IMR-90 (cell line): ENCODE data around the gene CD84. TPM values are rescaled to one million over a fixed set of nuclear protein-coding genes. Genes with fewer than 3 reads are reported as not detected.

Experiments used
- ATAC-seq: fragments of 200-7000 bp; cut with Tn5 transposase; 2 replicates; pipeline ENCODE4 v1.9.1; 2020; ENCODE audit warnings: low read depth, mild to moderate bottlenecking, moderate library complexity
- BruUV-seq: library from RNA; stranded (reverse); fragments of 400-500 nt; replicated peaks from 2 replicates; lab custom pipeline; 2021; lab: Mats Ljungman, UMichigan
- CTCF ChIA-PET: fragments of 300-600 bp; formaldehyde crosslinking; extraction: SDS; loops from one replicate; lab custom pipeline; 2021; ENCODE audit warnings: antibody characterized with exemption; lab: Yijun Ruan, JAX
- POLR2A ChIA-PET: fragments of 300-600 bp; sonication (Branson Sonifier 250); formaldehyde crosslinking; loops from one replicate; lab custom pipeline; 2022; ENCODE audit warnings: antibody characterized with exemption; ENCODE audit not compliant: unreplicated experiment; lab: Charles Lee
- DNase-seq: peaks from one replicate; pipeline ENCODE4 v3.0.0; 2013
- H2AFZ ChIP-seq: replicated peaks from 2 replicates; pipeline ENCODE3; 2013; ENCODE audit warnings: low read length, mild to moderate bottlenecking; ENCODE audit not compliant: poor library complexity
- H2AK5ac ChIP-seq: 2 replicates; pipeline ENCODE4 v1.6.1; 2013; ENCODE audit warnings: low read depth, low read length, inconsistent platforms
- H2AK9ac ChIP-seq: replicated peaks from 2 replicates; pipeline ENCODE3; 2013; ENCODE audit warnings: mild to moderate bottlenecking, low read depth, low read length, moderate library complexity; ENCODE audit not compliant: poor library complexity
- H2BK120ac ChIP-seq: 2 replicates; pipeline ENCODE4 v1.6.1; 2013; ENCODE audit warnings: low read depth, low read length, inconsistent platforms
- H2BK15ac ChIP-seq: 3 replicates; pipeline ENCODE4 v1.6.1; 2013; ENCODE audit warnings: low read depth, low read length, inconsistent platforms
- H2BK20ac ChIP-seq: 2 replicates; pipeline ENCODE4 v1.6.1; 2013; ENCODE audit warnings: low read depth, mild to moderate bottlenecking, inconsistent platforms, low read length, moderate library complexity
- H2BK5ac ChIP-seq: 2 replicates; pipeline ENCODE4 v1.6.1; 2013; ENCODE audit warnings: mild to moderate bottlenecking, low read depth, low read length, inconsistent platforms; ENCODE audit not compliant: poor library complexity, severe bottlenecking
- H3K14ac ChIP-seq: replicated peaks from 2 replicates; pipeline ENCODE4 v1.6.1; 2013; ENCODE audit warnings: low read depth, low read length, inconsistent platforms
- H3K18ac ChIP-seq: 2 replicates; pipeline ENCODE4 v1.6.1; 2013; ENCODE audit warnings: low read depth, low read length, control low read depth
- H3K23ac ChIP-seq: 2 replicates; pipeline ENCODE4 v1.6.1; 2013; ENCODE audit warnings: low read depth, low read length, inconsistent platforms
- H3K27ac ChIP-seq: 2 replicates; pipeline ENCODE4 v1.5.1; 2013; ENCODE audit warnings: mild to moderate bottlenecking, control low read depth, low read length; ENCODE audit not compliant: insufficient read depth
- H3K27me3 ChIP-seq: 2 replicates; pipeline ENCODE4 v1.6.1; 2013; ENCODE audit warnings: low read length; ENCODE audit not compliant: control insufficient read depth, insufficient read depth
- H3K36me3 ChIP-seq: 2 replicates; pipeline ENCODE4 v1.6.1; 2013; ENCODE audit warnings: low read length, mixed read lengths; ENCODE audit not compliant: control insufficient read depth, insufficient read depth
- H3K4ac ChIP-seq: 2 replicates; pipeline ENCODE4 v1.6.1; 2013; ENCODE audit warnings: low read depth, low read length, inconsistent platforms
- H3K4me1 ChIP-seq: 2 replicates; pipeline ENCODE4 v1.6.1; 2013; ENCODE audit warnings: low read length, mixed read lengths; ENCODE audit not compliant: control insufficient read depth, insufficient read depth
- H3K4me2 ChIP-seq: 2 replicates; pipeline ENCODE4 v1.6.1; 2013; ENCODE audit warnings: low read depth, mild to moderate bottlenecking, control low read depth, low read length, moderate library complexity
- H3K4me3 ChIP-seq: 2 replicates; pipeline ENCODE4 v1.5.1; 2013; ENCODE audit warnings: low read depth, mild to moderate bottlenecking, control low read depth, low read length, moderate library complexity; ENCODE audit not compliant: insufficient read depth
- H3K56ac ChIP-seq: 2 replicates; pipeline ENCODE4 v1.6.1; 2013; ENCODE audit warnings: low read length, inconsistent platforms; ENCODE audit not compliant: insufficient read depth; ENCODE audit errors: extremely low read depth
- H3K79me1 ChIP-seq, 2 experiments: 2 replicates each; pipeline ENCODE4 v1.6.1; 2013; ENCODE audit warnings: low read length in 2 of 2, inconsistent platforms in 1 of 2, low read depth in 1 of 2
- H3K9ac ChIP-seq: 2 replicates; pipeline ENCODE4 v1.6.1; 2013; ENCODE audit warnings: low read depth, low read length, control low read depth
- H3K9me1 ChIP-seq: 2 replicates; pipeline ENCODE4 v1.6.1; 2013; ENCODE audit warnings: low read length, inconsistent platforms; ENCODE audit not compliant: insufficient read depth
- H3K9me3 ChIP-seq: 2 replicates; pipeline ENCODE4 v1.6.1; 2013; ENCODE audit warnings: low read length; ENCODE audit not compliant: control insufficient read depth, insufficient read depth
- H4K20me1 ChIP-seq: 2 replicates; pipeline ENCODE4 v1.6.1; 2013; ENCODE audit warnings: low read length, inconsistent platforms; ENCODE audit not compliant: insufficient read depth
- H4K5ac ChIP-seq: 2 replicates; pipeline ENCODE4 v1.6.1; 2013; ENCODE audit warnings: mild to moderate bottlenecking, low read depth, low read length, control low read depth
- H4K8ac ChIP-seq, 2 experiments: 2 replicates each; pipeline ENCODE4 v1.6.1; 2013; ENCODE audit warnings: low read depth in 2 of 2, low read length in 2 of 2, control low read depth in 1 of 2, inconsistent platforms in 1 of 2
- H4K91ac ChIP-seq: 2 replicates; pipeline ENCODE4 v1.6.1; 2013; ENCODE audit warnings: low read depth, low read length, inconsistent platforms; ENCODE audit not compliant: insufficient read depth
- BHLHE40 ChIP-seq: fragments of 150-350 bp; IDR thresholded peaks from 2 replicates; pipeline ENCODE4 v1.6.1; 2016; ENCODE audit warnings: mild to moderate bottlenecking, low read depth, low read length
- RAD21 ChIP-seq: IDR thresholded peaks from 2 replicates; pipeline ENCODE4 v1.6.1; 2012; ENCODE audit warnings: low read length, improper control_type of control experiment
- WGBS, 2 experiments: methylation state at CpG; one replicate each; pipeline versions ENCODE4 v1.1.5 to v1.1.7; 2013; ENCODE audit warnings: missing lambda C conversion rate in 2 of 2; ENCODE audit not compliant: insufficient read length in 1 of 2; ENCODE audit errors: extremely low coverage in 2 of 2; 5-methylcytosine and 5-hydroxymethylcytosine counted together
- dilution Hi-C: fragments of 300-500 bp; cut with HindIII; formaldehyde crosslinking; loops from one replicate; pipeline ENCODE4 v1.14.3; 2018; ENCODE audit warnings: low sequenced_read_pairs; ENCODE audit not compliant: unreplicated experiment
- in situ Hi-C: fragments of 300-500 bp; cut with MboI; formaldehyde crosslinking; loops from 3 replicates; pipeline ENCODE4 v1.14.3; 2019; ENCODE audit warnings: low sequenced_read_pairs, inconsistent platforms, mixed read lengths
- intact Hi-C: fragments of 100-400 bp; cut with micrococcal nuclease; formaldehyde crosslinking; loops from 2 replicates; pipeline ENCODE4 v1.10.0; 2022
- polyA plus RNA-seq, 3 experiments: library from polyadenylated mRNA; depleted of rRNA; stranded (reverse); fragments of >200 nt; gene quantifications; 2 replicates each; pipeline ENCODE4 v1.2.3, GENCODE V29; 2012; ENCODE audit warnings: low replicate concordance in 1 of 3
- total RNA-seq: library from RNA; depleted of rRNA; stranded (reverse); fragments of >200 nt; gene quantifications from 2 replicates; pipeline ENCODE4 v1.2.3, GENCODE V29; 2012
- TF ChIP-seq, protein P1 (sequence below): conservative IDR thresholded peaks from 2 replicates; pipeline ENCODE4 v1.5.1; 2012; ENCODE audit warnings: mild to moderate bottlenecking, low read depth, low read length, improper control_type of control experiment

Gene CD84
- total and polyA plus RNA-seq, 2 of the 4 experiments (the other 2 are of a cell fraction): not detected

DNA sequence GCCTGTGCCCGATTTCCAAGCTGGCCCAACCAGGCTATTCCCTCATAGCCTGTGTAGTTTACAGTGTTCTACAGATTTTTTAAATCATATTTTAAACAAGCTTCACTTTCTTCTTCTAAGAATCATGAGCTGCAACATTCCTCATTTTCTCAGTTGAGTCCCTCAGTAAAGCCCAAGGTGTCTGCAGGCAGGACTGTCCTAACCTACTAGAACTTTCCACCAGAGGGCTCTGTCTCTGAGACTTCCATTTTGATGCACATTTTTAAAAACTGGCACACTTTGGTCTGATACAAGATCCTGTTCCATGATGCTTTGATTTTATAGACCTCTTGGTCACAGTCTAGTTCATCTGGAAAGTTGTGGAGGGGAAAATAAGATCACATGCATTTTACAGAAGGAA is 34.6 kb downstream of the CD84 start:
- intact Hi-C loops: loop anchor here (2.0 kb wide), 1 partner anchor 62 kb away; no protein-coding TSS in a partner anchor
- Histone ChIP-seq H3K27me3 (no peaks in the 10 kb centered on the region), H3K14ac (no peak overlapping the region), H2AFZ (no peak overlapping the region), H3K9me1 (no peaks in the 10 kb centered on the region), H2BK120ac (no peak overlapping the region), H2BK20ac (no peak overlapping the region), H4K20me1 (no peaks in the 10 kb centered on the region), H4K8ac (no peak overlapping the region), H3K9ac (no peak overlapping the region), H2BK5ac (no peak overlapping the region), H3K4me3 (no peak overlapping the region), H3K79me1 (no peaks in the 10 kb centered on the region), H3K4ac (no peak overlapping the region), H2AK9ac (no peak overlapping the region), H4K91ac (no peak overlapping the region), H3K18ac (no peak overlapping the region), H4K5ac (no peak overlapping the region), H2AK5ac (no peak overlapping the region), H2BK15ac (no peak overlapping the region), H3K4me2 (no peak overlapping the region), H3K23ac (no peak overlapping the region), H3K4me1 (no peaks in the 10 kb centered on the region), H3K9me3 (no peaks in the 10 kb centered on the region), H3K36me3 (no peaks in the 10 kb centered on the region), H3K27ac (no peak overlapping the region), H3K56ac (no peak overlapping the region)
- dilution Hi-C loops: no loop called here
- ChIA-PET CTCF (interaction anchor here (0.7 to 1.1 kb wide), 3 partner anchors 10 to 80 kb away, joined by 3 to 6 read pairs (median 3); no protein-coding TSS in a partner anchor), POLR2A (no interaction called here)
- no CpG with 5 or more reads among the region's 1 CpG for WGBS, 2 experiments
- ATAC-seq (peak; percentile 75), DNase-seq (peak; percentile 10)
- in situ Hi-C loops: no loop called here
- TF ChIP-seq, protein P1, sequence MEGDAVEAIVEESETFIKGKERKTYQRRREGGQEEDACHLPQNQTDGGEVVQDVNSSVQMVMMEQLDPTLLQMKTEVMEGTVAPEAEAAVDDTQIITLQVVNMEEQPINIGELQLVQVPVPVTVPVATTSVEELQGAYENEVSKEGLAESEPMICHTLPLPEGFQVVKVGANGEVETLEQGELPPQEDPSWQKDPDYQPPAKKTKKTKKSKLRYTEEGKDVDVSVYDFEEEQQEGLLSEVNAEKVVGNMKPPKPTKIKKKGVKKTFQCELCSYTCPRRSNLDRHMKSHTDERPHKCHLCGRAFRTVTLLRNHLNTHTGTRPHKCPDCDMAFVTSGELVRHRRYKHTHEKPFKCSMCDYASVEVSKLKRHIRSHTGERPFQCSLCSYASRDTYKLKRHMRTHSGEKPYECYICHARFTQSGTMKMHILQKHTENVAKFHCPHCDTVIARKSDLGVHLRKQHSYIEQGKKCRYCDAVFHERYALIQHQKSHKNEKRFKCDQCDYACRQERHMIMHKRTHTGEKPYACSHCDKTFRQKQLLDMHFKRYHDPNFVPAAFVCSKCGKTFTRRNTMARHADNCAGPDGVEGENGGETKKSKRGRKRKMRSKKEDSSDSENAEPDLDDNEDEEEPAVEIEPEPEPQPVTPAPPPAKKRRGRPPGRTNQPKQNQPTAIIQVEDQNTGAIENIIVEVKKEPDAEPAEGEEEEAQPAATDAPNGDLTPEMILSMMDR: peak; percentile 24
- TF ChIP-seq BHLHE40 (no peak), RAD21 (no peak)
- BruUV-seq: no TSS peak
